CD4-positive, alpha-beta T cell treated with Interleukin-10 for 1 hour (primary cell): ENCODE measurements around the gene CAMSAP3.

Experiments
- DNase-seq: peaks from one replicate; pipeline ENCODE4 v3.0.0-alpha.2; 2020

The CAMSAP3 gene

DNA sequence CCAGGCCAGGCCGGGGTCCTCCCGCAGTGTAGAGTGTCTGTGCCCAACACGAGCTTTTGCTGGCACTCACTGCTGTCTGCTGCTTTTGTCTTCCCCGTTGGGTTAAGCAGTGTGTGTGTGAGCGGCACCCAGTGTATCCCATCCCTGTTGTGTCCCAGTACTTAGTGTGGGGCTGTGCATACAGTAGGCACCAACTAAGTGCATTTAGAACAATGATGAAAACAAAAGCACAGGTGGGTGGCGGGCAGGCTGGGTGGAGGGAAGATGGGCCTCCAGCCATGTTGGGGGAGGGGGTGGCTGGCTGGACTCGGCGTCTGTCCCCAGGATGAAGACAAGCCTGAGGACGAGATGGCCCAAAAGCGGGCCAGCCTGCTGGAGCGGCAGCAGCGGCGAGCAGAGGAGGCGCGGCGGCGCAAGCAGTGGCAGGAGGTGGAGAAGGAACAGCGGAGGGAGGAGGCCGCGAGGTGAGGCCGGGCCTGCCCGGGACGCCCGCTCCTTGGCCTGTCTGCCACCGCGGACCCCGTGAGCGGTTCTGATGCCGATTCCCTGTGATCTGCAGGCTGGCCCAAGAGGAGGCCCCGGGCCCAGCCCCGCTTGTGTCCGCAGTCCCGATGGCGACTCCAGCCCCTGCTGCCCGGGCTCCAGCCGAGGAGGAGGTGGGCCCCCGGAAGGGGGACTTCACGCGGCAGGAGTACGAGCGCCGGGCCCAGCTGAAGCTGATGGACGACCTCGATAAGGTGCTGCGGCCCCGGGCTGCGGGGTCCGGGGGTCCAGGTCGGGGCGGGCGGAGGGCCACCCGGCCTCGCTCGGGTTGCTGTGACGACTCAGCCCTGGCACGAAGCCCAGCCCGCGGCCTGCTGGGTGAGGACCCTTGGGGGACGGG is 19.4 kb downstream of the CAMSAP3 start:
- DNase-seq: no peak

DNA sequence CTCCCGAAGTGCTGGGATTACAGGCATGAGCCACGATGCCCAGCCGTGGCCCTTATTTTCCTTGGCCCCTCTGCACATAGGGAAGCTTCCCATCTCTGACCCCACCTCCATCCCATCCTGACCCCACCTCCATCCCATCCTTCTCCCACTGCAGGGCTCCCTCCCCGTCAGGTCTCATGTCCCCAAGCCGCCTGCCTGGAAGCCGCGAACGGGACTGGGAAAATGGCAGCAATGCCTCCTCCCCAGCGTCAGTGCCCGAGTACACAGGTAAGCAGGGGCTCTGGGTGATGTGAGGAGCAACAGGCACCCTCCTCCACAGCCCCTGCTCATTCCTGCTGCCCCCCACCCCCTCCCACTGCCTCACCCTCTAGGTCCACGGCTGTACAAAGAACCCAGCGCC is 21.5 kb downstream of the CAMSAP3 start:
- no peak for DNase-seq

DNA sequence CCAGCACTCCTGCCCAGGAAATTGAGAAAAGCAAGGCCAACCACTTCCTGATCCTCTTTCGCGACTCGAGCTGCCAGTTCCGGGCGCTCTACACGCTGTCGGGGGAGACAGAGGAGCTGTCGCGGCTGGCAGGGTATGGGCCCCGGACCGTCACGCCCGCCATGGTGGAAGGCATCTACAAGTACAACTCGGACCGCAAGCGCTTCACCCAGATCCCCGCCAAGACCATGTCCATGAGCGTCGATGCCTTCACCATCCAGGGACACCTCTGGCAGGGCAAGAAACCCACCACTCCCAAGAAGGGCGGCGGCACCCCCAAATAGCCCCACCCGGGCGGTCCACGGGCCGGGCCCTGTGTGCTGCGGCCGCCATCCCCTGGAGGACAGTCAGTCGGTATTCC is 22.1 kb downstream of the CAMSAP3 start:
- no peak for DNase-seq

DNA sequence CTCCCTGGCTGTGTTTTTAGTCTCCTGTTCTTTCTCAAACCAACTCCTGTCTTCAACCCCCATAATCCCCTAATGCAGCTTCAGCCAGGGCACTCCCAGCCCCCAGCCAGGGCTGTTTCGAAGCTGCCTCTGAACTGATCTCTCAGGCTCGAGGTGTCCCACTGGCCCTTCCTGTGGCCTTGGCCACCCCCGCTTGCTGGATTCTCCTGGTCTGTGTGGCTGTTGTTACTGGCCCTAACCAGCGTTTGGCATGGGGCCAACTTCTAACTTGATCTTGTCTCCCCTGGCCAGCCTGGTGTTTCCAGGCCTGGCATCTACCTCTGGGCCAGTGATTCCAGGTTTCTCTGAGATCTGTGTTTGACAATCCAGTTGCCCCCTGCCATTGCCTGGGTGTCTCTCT is 22.7 kb downstream of the CAMSAP3 start:
- no peak for DNase-seq

DNA sequence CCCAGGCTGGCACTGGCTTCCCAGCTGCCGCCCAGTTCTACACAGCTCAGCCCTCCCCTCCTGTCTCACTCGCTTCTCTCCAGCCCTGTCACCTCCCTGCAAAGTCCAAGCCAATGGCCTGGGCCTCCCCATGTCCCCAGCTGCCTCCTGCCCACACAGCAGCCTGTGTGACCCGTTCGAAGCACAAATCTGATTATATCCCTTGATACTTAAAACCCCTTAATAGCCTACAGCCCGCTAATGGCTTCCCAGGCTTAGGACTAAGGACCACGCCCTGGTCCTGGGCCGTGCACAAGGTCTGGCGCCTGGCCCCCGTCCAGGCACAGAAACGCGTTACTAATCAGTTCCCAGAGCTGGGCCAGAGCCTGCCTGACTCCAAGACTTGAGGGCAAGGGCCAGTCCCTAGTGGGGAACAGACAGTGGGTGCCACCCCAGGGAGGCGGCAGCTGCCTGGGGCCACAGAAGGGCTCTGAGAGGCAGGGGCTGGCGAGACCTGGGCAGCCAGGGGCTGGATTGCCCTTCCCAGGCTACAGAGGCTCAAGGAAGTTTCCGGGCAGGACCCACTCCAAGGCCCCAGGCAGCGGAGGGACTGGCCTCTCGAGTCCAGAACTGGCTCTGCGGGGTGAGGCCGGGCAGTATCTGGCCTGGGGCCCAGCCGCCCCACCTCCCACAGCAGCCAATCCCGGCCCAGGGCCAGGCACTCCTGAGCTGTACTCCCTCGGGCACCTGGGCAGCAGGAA is 23.3 kb downstream of the CAMSAP3 start:
- no peak for DNase-seq

DNA sequence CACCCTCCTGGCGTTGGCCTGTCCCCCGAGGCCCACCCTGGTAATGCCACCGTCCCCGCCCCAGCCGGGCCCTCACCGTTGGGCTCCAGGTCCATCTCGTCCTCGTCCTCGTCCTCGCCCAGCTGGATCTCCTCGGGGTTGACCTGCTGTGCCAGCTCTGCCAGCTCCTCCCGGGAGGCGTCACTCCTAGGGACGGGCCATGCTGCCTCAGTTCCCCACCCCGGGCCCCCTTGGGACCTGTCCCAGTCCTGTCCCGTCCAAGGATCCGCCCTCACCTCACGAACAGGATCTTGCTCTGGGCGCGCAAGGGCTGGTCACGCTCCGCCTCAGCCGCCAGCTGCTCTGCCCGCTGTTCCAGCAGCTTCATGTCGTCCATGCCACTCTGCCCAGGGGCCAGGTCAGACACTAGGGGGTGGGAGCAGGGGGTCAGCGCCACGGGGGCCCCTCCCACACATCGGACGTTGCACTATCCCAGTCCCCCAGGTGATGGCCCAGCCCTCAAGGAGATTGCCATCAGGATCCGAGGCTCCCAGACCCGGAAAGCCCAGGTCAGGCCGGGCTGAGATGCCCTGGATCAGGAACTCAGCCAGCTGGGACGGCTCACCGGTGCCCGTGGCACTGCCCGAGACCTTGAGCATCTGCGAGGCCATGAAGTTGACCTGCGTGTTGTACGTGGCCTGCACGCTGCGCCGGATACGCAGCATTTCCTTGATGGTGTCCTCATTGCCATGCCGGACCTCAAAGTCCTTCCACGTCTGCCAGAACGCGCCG is 24.2 kb downstream of the CAMSAP3 start:
- no peak for DNase-seq

DNA sequence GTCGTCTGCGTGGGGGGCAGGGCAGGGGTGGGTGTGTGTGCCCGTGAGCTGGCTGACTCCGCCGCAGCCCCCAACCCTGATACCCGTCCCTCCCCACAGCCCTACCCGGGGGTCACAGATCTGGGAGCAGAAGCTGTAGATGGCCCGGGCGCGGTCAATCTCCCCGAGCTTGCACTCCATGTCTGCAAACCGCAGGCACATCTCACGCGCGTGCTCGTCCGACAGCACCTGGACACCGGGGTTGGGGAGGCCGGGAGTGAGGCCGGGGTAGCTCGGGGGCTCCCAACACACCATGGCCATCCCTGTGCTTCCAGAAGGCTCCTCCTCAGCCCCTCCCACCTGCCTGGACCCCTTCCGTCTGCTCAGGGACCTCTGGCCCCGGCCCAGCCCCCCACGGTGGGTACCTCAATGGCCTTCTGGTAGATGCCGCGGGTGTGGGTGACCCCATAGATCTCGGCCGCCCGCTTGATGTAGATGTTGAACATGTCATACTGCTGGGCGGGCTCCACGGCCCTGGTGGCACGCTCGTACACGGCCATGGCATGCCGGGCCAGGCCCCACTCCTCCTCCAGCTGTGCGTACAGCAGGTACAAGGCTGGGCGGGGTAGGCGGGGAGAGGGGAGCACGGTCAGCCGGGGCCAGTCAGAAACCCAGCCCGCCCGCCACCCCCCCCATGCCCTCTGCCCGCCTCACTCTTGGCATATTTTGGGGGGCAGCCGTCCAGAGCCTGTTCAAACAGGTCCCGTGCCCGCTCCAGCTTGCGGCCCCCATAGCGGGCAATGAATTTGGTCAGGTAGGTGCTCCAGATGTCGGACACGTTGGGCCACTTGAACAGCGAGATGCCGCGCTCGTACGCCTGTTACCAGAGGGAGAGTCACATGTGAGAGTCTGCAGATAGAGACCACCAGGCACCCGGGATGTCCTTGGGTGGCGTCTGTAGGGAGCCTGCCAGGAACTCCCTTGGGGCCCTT is 25.1 kb downstream of the CAMSAP3 start:
- no peak for DNase-seq

DNA sequence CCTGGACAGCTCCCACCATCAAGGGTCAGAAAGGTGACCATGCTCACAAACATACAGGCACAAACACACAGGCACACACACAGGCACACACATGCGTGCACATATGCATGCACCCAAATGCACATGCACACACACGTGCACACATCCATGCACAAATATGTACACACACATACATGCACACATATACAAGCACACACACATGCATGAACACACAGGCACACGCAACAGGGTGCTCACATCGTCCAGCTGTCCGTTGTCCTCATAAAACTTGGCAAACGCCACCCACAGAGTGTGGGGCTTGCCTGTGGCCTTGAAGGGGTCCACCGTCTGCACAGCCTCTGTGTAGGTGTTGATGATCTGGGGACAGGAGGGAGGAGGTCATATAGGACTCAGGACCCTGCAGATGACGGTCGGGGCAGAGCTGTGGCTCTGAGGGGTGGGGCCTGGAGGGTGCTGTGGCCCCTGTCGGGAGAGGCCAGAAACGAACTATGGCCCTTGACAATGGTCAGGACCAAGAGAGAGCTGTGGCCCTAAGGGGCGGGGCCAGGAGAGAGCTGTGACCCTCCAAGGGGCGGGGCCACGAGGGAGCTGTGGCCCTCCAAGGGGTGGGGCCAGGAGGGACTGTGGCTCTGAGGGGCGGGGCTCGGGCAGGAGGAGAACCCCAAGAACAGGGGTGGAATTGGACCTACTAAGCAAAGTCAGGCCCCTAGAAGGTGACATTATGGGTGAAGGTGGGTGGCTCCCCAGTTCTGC is 27.4 kb downstream of the CAMSAP3 start:
- DNase-seq: no peak

DNA sequence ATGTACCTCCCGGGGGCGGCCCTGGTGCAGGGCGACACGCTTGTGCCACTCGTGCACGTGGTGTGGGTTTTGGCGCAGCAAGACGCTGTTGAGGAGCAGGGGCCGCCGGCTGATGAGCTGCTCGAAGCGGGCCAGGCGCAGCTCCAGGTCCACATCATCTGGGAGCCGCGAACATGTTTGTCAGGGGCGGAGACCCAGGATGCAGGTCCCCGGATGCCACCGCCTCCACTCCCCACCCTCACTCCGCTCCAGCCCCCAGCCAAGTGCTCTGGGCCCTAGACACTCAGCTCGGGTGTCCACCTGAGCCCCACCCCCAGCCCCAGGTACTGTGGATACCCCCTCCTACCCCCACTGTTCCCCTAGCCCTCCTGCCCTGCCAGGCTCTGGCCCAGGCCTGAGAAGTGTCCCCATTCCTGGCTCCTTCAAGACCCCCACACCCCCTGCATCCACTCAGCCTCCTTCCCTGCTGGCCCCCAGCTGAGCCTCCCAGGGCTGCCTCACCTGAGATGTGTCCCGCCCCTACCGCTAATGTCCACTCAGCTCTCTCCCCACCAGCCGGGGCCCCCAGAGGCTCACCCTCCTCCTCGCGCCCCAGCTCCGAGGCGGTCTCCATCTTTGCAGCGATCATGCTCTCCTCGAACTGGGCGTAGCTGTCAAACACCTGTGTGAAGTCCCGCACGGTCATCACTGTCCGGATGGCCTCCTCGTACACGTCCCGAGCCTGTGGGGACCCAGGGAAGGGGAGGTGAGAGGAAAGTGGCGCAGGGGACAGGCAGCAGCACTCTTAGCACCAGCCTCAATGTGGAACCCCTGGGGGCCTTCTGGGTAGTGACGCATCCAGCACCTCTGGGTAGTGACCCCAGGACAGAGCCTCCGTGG is 28.3 kb downstream of the CAMSAP3 start:
- DNase-seq: no peak

DNA sequence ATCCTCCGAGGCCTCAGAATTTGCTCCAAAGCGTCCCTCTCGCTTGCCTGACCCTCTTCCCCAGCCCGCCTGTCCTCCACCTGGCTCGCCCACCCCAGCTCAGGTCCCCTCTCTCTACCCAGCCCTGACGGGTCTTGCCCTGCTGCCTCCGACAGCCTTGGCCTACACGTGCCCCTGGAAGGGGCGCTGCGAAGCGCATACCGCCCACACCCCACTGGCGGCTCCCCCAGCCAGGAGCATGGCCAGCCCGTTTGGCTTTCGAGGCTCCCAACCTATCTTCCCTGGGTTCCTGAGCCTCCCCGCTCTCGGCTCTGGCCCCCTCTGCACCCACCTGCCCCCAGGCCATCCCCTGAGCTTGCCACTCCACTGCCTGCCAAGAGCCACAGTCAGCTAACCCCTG is 29.1 kb downstream of the CAMSAP3 start:
- DNase-seq: no peak

DNA sequence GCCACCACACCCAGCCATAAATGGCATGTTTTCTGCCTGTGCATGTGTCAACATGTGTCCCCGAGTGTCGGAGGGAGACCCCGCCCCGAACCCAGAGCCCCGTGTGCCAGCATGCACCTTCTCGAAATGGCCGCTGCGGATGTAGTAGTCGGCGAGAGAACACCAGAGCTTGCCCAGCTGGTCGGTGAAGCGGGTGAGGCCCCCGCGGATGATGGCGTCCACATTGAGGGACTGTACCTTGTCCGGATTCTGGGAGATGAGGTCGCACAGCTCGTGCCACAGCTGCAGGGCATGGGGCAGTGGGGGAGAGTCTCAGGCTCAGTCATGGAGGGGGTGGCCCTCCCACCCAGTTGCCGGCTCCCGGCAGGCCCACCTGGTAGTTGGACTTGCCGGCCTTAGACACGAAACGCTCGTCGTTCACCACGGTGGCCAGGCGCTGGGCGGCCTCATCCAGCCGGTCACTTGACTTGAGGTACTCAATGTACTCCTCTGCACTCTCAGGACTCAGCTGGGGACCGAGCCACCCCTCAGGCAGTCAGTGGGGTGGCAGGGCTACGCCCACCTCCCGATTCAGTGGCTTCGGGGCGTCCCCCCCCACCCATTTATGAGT is 30.2 kb downstream of the CAMSAP3 start:
- DNase-seq: no peak

DNA sequence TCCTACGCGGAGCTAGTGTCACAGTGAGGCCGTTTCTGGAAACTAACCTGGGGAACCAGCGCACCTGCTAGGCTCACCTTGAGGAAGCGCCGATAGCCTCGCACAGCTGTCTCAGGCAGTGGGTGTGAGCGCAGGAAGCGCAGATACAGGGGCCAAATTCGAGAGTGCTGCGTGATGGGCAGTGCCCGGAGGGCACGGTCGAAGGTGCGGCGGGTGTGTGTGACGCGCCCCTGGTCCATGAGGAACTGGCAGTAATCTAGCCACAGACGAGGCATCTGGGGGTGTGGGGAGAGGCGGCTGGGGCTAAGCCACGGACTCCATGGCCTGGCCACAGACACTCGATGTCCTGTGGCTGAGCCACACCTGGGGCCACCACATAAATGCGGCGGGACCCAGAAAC is 31.5 kb downstream of the CAMSAP3 start:
- DNase-seq: no peak

DNA sequence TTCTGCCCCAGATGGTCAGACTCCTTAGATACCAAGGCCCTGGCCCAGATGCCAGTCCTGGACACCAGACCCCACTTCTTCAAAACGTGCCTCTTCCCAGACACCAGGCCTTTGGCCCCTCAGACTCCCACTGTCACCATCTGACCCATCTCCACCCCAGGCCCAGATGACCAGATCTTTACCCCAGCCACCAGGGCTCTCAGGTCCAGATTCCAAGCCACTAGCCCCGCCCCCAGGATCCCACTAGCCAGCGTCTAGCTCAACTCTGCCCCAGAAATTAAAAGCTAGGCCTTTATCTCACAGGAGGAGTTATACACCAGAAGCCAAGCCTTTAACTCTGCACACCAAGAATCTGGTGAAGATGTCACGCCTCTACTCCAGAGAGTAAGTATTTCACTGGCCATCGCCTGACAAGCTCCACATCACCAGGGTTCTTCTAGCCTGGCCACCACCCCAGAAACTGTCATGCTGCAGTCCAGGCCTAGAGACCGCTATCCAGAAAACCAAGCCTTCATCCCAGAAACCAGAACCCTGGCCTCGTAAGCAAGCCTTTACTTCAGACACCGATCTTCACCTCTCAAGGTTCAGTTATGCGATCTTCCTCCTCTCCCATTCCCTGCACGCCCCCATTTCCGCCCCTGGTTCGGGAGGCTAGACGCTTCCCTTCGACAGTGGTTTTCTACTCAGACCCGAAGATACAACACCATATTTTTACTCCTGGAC is 33.1 kb downstream of the CAMSAP3 start:
- no peak for DNase-seq

DNA sequence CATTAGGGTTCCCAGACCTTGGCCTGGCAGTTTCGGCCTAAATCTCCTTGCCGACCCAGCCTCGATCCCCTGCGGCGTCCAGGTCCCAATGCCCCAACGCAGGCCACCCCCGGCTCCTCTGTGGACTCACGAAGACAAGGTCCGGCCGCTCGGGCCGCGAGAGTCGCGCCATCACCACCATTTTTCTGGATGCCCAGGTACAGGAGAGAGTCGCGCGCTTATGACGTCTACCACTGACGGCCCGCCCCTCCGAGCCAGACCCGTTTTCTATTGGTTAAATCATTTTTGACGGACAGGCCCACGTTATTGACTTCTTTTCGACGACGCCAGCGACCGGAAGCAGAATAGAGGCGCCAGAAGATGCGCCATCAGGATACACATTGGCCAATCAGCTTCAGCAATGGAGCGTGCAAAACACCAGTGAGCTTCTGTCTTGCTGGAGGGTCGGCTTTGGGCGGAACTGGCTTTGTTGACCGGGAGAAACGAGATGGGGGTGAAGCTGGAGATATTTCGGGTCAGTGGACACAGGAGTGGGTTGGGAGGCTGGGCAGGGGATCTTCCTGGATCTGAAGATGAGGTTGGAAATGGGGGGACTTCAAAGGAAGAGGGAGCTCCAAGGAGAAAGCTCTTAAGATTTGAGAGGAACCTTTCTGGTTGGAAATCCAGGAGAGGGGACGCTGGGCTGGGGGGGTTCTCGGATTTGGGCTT is 33.8 kb downstream of the CAMSAP3 start, which contains the start of the genes PET100 and XAB2:
PET100 (plus strand) TSS at position 447 of the 708 bp plus-strand sequence; CDS start at position 488, 41 bp downstream.
XAB2 (minus strand) TSS at position 199 of the 708 bp plus-strand sequence; CDS start at position 181, 18 bp downstream.
- peak; percentile 98 for DNase-seq

DNA sequence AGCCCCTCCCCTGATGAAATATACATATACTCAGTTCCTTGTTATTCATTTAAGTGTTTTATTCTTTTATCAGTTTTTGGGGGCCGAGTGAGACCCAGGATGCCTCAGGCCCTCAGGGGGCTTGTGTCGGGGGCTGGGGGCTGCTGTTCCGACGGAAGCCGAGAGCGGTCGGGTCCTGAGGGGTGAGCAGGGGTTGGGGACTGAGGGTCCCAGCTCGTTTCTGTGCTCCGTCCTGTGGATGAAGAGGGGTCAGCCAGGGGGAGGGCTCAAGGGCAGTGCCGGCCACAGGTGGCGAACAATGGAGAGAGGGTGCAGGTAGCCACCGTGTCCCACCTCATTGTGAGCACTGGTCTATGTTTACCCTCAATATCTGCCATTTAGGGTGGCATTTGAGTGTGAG is 35.9 kb downstream of the CAMSAP3 start:
- no peak for DNase-seq

DNA sequence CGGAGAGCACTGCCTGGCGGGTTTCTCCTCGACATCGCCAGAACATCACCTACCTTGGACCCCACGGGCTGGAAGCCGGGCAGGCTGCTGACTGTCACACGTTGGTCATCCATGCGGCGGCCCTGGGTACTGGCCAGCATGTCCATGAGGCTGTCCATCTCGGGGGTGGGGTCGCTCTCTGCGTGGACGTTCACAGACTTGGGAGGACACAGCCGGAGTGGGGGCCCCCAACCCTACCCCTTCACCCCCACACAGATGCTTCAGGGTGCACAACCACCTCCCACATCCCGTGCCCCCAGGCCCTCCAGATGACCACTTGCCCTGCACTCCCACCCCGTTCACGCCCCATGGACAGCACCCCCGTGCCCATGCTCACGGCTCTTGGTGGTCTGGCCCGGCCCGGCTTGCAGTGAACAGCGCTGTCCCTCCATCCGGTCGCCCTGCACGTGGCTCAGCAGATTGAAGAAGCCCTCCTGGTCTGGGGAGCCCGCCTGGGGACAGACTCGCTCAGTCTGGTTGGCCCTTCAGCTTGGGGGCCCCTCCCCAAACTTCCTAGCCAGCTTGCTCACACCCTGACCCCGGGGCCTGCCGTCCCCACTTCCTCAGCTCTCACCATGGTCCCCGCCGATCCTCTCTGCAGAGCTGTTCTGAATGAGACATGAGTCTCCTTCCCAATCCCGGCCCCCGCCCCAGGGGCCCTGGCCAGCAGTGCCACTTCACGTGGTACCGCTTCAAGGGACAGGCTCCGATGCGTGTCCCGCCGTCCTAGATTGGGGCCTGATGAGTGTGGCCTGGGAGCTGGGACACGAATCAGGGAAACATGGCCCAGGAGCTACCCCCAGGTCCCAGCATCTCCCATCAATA is 36.9 kb downstream of the CAMSAP3 start:
- no peak for DNase-seq

DNA sequence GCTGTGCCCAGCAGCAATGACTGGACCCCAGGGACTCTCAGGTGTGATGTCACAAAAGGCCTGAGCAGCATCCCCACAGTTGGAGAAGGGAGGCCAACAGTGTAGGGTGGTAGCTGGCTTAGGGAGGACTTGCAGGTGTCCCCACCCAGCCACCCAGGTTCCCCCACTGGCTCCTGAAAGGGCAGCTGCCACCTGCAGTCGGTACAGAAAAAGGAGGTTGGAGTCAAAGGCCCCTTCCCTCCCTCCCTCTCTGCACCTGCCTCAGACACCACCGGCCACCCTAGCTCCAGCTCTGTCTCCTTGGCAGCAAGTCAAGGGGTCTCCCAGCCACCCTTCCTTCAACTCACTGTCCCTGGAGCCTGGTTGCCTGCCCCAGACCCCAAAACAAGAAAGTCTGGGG is 38.0 kb downstream of the CAMSAP3 start, which contains the start of gene PCP2:
PCP2 (minus strand) TSS at position 22 of the 400 bp plus-strand sequence. CDS start 262 bp downstream, outside the sequence.
- DNase-seq: no peak
